CD4-positive, alpha-beta T cell treated with Interleukin-1 beta for 1 hour (primary cell): ENCODE results near the gene ATP5PO.
A peak's percentile ranks its signal among the peaks of the same experiment; 100 is the strongest.

Experiments used
- DNase-seq, 2 donors: peaks; one replicate each; pipeline ENCODE4 v3.0.0-alpha.2; 2020 to 2022

The ATP5PO gene, protein sequence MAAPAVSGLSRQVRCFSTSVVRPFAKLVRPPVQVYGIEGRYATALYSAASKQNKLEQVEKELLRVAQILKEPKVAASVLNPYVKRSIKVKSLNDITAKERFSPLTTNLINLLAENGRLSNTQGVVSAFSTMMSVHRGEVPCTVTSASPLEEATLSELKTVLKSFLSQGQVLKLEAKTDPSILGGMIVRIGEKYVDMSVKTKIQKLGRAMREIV

DNA sequence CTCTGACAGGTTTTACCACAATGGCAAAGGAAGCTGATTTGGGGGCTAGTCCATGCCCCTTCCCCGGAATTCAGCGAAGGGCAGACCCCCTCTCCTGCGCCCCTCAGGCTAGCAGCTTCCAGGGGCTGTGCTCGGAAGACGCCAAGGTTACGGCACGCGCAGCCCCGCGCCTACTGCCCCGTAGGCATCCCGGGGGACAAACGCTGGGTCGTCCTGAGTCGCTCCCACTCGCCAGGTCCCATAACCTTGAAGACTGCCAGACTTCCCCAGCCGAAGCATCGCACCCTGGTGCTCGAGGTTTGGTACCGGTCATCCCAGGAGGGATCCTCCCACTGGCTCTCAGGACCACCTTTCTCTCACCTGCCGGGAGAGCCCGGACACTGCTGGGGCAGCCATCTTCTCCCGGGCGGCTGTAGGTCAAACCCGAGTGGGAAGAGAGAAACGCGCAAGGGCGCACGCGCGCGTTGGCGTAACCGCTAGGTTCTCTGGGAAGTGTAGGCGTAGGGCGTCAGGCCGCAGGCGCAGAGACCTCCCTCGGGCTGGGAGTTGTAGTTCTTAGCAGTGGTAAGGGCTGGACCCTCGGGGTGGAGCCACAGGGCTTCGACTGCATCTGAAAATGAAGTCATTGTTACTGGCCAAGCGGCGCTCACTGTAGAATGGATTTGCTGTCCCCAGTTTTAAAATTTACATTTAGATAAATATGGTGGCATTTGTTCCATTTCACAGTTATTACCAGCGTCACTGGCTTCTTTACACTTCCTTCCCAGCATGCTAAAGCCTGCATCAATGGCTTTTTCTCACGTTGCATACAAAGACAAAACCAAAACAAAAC, at the start of gene ATP5PO:
Gene ATP5PO, minus strand, starts transcription at position 437 of the 832 bp plus-strand sequence. Its CDS starts 41 bp downstream, at position 396.
- peak; percentile 96 to 97 for DNase-seq

DNA sequence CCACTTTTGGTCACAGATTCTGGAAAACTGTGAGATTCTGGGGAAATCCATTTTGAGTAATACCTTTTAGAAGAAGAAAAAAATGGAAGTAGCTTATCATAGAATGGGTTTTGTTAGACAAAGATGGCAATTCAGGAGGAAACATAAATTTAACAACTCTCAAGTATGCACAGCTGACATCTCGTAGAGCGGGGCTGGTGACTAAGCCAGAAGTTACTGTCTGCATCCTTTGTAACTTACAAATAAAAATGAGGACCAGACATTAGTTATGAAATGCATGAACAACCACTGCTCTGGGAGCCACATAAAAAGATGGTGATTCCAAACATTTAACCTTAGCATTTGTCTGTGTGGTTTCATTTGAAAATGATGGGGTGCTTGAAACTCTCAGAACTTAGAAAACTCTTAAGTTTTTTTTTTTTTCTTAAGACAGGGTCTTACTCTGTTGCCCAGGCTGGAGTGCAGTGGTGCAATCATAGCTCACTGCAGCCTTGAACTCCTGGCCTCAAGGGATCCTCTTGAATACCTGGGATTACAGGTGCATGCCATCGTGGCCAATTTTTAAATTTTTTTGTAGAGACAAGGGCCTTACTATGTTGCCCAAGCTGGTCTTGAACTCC, 49.2 kb upstream of the ATP5PO start:
- DNase-seq = no peak

DNA sequence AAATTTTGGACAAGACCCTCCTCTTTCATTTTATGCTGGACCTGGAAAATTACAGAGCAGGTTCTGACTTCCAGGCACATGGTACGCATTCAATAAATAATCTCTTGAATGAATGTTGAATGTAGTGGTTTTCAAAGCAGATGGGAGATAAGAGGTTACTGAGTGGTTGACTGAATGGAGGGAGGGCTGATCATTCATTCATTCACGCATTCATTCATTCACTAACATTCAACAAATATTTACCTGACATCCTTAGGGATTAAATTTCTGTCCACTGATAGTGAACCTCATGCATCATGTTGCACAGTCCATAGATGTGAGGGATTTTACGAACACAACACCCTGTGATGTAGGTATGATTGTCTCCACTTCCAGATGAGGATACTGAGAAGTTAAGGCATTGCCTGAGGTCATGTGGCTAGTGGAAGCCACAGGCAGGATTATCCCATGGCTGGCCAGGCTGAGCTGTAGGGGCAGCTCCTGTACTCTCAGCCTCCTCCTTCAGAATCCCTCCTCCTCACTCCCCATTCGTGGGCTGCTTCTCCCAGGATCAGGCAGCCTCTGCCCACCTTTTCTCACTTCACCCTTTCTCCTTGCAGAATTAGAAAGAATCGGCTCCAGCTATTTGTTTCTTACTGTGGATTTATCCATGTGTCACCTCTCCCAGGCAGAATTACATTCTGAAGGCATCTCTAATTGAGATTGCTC, 48.4 kb upstream of the ATP5PO start:
- no peak for DNase-seq

DNA sequence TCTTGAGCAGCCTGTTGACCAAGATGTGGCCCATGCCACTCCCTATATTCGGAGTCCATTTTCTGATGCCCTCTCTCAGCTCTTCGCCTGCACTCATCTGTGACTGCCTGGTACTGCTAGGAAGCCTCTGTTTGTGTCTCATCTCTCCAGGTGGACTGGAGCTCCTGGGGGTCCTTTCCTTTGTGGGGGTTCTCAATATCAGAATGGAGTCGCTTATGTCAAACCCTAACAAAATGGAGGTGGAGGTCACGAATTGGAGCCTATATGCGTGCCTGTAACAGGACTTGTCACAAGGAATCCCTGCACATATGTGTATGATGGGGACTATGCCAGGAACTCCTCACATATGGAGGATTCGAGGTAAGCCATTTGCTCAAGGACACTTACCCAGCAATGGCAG, 46.7 kb upstream of the ATP5PO start:
- DNase-seq = no peak

DNA sequence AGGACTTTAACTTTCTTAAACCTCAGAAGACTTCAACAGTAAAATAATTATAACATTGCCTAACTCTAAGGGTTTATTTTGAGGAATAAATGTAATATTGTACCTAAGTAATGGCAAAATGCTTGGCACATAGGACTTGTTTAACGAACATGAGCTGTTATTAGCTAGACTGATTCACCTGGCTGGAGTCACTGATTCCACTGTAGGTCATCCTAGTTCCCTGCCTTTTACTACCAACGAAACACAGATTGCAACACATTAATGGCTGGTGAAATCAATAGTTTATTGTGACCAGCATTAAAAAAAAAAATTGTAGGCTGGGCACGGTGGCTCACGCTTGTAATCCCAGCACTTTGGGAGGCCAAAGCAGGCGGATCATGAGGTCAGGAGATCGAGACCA, 45.5 kb upstream of the ATP5PO start:
- DNase-seq = no peak

DNA sequence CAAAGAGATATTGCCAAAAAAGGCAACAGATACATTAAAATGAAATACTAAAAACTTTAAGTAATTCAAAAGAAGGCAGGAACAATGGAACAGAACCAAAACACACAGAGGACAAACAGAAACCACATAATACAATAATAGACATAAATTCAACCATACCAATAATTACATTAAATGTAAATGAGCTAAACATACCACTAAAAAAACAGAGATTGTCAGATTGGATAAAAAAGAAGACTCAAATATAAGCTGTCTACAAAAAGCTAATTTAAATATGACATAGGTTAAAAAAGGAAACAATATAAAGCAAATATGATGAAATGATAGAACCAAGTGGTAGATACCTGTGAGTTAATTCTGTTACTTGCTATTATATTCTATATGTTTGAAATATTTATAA, 44.1 kb upstream of the ATP5PO start:
- DNase-seq = no peak

DNA sequence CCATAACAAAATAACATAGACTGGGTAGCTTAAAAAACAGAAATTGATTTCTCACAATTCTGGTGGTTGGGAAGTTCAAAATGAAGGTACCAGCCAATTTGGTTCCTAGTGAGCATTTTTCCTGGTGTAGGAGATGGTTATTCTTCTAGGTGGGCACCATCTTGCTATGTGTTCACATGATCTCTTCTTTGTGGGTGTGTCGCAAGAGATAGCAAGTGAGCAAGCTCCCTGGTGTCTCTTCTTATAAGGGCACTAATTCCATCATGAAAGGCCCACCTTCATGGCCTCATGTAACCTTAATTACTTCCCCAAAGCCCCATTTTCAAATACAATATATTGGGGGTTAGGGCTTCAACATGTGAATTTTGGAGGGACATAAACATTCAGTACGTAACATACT, 38.8 kb upstream of the ATP5PO start:
- DNase-seq = no peak

DNA sequence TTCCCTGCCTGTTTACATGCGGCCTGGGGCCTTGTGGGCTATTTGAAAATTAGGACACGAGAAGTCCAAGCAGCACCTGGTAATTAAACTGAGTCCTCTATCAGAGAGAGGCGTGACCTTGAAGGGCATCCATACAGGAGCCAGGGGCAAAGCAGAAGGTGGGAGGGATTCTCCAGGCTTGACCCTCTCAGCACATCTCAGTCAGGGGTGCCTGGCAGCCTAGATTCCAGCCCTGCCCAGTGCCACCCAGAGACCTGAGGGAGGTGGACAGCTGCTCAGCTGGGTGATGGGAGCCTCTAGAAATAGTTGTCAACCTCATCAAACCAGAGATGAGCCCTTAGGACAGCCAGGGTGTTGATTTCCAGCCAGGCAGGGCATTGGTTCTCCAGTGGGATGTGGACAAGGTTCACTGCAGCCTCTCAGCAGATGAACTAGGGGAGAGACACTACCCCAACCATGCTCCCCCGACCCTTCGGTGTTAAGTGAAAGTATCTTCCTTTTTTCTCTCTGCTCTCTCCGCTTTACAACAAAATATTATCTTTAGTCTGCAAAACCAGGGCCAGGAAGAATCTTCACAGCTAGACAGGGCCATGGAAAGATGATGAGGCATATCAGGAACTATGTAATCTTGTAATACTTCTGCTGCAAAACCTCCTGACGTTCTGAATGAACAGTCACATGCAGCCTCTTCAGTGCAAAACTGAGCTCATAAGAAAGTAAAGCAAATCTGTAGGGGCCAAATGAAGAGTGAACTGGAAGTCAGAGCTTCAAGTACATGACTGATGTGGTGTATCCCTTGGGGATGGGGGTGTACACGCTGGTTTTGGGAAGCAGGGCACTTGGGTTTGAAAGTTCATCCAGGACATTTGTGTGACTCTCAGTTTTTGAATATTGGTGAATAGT, 35.9 kb upstream of the ATP5PO start:
- DNase-seq = no peak

DNA sequence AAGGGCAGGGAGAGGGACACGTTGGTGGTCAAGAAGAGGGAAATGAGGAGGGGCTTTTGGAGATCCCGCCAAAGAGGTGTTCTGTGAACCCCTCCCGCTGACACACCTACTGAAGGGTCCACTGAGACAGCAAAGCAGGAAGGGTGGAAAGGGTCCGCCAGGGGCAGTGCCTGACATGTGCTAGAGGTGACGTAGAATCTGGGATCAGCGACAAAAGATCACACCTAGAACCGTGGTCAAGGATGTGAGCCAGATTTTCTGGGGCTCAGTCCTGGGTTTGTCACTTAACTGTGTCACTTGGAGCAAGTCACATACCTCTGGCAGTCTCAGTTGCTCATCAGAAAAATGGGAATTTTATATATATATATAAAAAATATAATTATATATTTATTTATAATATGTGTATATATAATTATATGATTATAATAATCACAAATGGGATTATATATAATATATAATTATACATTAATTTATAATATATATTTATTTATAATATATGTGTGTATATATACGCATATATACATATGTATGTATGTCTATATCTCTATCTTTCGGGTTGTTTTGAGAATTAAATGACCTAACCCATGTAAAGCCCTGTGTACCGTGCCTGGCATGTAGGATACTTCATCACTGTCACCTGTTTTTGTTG, 35.0 kb upstream of the ATP5PO start:
- DNase-seq = no peak

DNA sequence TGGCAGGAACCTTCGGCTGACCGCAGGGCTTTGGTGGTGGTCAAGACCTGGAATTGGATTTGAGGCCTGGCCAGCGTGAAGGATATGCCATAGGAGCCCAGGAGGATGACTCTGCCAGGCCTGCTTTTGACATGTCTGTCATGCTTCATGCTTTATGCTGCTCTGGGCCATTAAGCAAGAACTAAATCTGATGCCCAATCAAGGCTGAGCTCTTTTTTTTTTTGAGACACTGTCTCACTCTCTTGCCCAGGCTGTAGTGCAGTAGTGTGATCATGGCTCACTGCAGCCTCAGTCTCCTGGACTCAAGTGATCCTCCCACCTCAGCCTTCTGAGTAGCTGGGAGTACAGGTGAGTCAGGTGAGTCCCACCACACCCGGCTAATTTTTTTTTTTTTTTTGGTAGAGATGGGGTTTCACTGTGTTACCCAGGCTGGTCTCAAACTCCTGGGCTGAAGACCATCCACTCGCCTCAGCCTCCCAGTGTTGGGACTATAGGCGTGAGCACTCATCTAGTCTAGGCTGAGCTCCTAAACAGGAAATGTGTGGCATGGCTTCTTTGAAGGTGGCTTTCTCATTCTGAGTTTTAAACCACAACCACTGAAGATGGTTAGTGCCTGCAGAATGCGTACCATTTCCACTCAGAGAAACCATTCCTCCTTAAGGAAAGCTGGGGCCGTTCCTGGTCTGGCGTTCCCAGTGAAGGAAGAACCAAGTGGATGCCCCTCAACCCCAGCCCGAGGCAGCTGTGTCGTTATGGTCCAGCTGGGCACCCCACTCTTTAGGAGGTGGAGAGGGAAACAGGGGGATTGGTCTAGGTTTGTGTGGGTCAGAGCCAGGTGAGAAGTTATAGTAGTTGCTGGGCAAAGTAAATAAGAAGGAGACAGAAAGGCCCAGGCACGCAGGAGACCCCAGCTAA, 34.2 kb upstream of the ATP5PO start:
- peak; percentile 60 to 76 for DNase-seq

DNA sequence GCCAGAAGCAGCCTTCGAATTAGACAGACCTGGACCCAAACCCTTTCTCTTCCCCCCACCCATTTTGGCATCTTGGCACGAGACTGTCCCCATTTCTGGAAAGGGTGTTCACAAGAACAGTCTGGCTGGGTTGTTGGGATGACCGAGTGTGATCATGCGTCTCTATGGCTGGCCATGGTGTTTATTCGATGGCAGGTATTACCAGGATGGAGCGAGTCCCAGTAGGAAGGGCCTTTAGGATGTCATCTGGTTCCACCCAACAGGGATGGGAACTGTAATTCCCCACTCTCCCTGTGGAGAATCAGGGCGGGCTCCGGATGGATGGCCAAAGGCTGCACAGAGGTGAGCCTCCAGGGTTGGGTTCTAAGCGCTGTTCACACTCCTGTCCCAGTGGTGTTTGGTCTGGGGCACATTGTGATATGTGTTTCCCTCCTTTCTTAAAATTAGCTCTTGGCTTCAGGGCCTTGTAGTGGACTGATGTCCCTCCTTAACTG, 33.4 kb upstream of the ATP5PO start:
- DNase-seq = no peak

DNA sequence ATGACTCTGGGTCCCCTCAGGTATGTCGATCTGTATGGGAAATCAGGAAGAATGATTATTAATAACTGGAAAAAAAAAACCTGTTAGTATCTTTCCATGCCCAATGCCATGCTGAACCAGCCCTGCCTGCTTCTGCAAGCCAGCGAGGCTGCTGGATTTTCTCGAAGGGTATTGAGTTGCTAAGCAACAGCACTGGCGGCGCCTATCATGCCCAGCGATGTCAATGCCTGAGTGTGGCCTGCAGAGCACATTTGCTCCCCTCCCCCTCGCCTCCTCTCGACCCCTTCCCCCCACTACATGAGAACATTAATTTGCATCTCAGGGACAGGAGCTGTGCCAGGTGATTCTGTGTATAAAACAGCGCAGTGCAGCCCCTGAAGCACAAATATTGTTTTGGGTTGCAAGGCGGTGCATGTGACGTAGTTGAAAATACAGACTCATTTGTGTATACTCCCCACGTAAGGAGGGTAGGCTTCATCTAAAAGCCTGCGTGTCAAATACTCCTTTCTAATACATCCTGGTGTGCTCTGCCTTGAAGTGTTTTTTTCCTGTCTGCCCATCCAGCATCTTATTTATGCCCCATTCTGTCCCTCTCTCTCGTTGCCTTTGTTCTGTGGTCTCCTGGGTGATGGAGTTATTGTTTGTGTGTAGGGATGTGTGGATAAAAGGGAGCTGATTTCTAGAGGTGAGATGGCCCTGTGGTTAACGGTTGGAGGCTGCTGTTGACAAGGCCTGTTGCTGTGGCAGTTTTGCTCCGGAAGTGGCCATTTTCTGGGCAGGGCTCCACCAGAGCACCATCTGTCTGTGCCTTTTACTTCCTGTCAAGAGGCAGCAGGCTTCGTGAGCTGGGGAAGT, 32.7 kb upstream of the ATP5PO start:
- DNase-seq = peak; percentile 91 to 92

DNA sequence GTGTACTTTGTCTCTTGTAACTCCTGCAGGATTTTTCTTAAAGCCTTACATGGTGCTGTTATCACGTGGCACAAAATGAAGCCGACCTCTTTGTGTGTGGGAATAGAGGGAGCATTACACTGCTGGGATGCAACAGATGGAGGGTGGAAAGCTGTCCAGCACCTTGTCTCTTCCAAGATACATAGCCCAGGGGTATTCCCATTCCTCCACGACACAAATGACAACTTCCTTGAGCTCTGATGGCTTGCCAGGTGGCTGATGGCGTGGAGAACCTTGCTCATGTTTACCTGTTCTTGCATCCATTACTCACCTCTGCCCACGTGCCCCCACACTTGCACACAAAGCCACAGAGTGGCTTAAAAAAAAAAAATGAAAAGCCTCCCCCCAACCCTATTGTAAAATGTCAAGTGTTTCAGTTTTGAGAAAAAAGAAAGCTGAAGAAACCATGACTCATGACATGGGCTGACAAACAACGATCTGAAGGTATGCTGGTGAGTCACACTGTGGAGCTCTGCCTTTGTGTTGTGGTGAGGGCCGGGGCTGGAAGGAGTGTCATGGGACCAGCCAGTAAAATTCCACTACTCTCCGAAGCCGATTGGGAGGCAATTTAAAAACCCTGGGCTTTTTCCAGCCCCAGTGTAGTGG, 32.0 kb upstream of the ATP5PO start:
- DNase-seq = peak; percentile 89

DNA sequence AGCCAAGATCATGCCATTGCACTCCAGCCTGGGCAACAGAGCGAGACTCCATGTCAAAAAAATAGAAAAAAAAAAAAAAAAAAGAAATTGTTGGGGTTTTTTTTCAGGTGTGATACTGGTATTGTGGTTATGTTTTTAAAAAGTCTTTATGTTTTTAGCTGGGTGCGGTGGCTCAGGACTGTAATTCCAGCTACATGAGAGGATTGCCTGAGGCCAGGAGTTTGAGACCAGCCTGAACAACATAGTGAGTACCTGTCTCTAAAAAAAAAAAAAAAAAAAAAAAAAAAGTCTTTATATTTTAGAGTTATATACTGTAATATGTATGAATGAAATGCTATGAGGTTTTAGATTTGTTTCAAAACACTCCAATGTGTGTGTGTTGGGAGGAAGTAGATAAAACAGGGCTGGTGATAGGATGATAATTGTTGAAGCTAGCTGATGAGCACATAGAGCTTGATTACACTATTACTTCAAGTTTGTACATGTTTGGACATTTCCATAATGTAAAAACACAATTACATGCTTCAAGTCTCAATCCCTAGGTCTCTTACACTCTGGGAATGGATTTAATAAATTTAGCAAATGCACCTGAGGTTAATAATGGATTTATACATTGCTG, 30.2 kb upstream of the ATP5PO start:
- no peak for DNase-seq

DNA sequence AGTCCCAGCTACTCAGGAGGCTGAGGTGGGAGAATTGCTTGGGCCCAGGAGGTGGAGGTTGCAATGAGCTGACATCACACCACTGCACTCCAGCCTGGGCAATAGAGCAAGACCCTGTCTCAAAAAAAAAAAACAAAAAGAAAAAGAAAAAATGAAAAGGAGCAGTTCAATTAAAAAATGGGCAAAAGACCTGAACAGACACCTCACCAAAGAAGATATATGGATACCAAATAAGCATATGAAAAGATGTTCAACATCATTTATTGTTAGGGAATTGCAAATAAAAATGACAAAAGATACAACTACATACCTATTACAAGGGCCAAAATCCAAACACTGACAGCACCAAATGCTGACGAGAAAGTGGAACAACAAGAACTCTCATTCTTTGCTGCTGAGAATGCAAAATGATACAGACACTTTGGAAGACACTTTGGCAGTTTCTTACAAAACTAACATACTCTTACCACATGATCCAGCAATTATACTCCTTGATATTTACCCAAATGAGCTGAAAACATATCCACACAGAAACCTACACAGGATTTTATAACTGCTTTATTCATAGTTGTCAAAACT, 28.7 kb upstream of the ATP5PO start:
- no peak for DNase-seq

DNA sequence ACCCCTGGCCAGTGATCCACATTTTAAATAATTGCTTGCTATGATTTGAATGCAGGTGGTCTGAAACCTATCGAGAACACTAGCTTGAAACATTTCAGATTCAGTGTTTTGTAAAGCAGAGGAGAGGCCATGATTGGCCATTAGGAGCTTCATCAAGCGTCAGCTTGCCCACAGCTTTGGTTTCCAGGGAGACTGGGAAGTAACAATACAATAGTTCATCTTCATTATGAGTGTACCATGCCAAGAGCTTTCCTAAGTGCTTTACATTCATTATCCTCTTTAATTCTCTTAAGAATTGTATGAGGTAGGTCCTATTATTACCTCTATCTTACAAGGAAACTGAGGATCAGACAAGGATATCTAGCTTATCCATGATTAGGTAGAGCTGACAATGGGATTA, 27.7 kb upstream of the ATP5PO start:
- no peak for DNase-seq

DNA sequence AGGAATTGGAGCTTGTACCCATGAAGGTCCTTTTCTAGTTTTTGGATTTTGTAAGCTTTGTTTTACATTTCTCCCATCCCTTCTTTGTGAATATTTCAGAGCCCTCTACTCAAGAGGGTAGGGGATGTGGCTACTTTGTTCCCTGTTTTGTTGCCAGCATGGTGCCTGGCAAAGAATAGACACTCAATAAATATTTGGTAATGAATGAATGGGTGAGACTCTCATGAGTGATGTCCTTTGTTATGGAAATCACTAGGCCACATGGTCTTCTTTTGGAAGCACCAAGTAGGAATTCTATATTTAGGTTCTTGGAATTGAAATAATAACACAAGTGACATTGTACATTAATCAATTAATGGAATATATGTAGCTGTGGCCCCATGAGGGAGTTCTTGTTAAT, 26.8 kb upstream of the ATP5PO start:
- no peak for DNase-seq

DNA sequence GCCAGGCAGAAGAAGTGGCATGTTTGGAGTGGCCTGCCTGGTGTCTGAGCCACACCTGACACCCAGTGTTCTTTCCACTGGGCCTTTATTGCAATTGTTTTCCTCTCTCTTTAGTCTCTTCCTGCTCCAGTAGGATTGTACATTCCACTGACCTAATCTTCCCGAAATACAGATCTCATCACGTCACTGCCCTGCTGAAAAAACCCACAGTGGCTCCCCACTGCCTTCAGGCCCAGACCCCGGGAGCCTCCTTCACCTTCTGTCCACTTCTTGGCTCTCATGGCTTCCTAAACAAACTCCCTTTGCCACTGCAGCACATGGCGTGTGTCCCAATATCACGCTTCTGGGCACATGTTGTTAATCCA, 25.3 kb upstream of the ATP5PO start:
- DNase-seq = no peak
